ENCODE data around the gene PALM3.
A peak's percentile ranks its signal among the peaks of the same experiment; 100 is the strongest.
"Not testable (repeated sequence)": the region's sequence is repeated elsewhere in the genome, so short reads cannot be mapped to it uniquely, and the experiment has no call there.

Gene PALM3

DNA sequence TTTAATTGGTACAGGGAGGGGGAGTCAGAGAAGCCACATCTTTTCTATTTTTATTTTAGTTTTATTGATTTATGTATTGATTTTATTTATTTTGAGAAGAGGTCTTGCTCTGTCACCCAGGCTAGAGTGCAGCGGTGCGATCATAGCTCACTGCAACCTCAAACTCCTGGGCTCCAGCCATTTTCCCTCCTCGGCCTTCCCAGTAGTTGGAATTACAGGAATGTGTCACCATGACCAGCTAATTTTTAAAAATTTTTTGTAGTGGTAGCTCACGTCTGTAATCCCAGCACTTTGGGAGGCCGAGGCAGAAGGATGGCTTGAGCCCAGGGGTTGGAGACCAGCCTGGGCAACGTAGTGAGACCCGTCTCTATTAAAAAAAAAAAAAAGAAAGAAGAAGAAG, 26.2 kb downstream of the PALM3 start:
- no peak for FAIRE-seq
- DNase-seq (ENCODE audit: extremely low spot score, insufficient read length, low read depth) = no peak

GRCh38 chr19:14035159-14035558, 26.7 kb downstream of the PALM3 start:
- FAIRE-seq; DNase-seq (ENCODE audit: extremely low spot score, insufficient read length, low read depth): not testable (repeated sequence)

DNA sequence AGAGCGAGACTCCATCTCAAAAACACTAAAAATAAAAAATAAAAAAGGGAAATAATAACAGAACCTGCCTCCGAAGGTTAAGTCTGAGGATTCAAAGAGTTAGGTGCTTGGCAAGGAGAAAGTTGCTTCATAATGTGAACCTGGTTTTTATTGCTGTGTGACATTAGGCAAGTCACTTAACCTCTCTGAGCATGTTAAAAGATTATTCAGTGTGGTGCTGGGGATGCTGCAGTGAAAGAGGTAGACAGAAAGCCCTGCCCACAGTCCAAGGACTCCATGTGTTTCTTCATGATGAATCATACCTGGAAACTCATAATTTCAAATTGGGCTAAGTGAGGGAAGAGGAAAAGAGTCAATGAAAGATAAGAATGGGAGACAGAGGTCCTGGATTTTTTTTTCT, 27.9 kb downstream of the PALM3 start:
- DNase-seq (ENCODE audit: extremely low spot score, insufficient read length, low read depth) (no peak), FAIRE-seq (no peak)

GRCh38 chr19:14031719-14032480, 30.0 kb downstream of the PALM3 start, which contains the start of gene IL27RA:
TSS of gene IL27RA (plus strand) at chr19:14031762. CDS start at chr19:14031873, 111 bp downstream.
- DNase-seq (ENCODE audit: extremely low spot score, insufficient read length, low read depth) (peak; percentile 70), FAIRE-seq (peak; percentile 77)

- FAIRE-seq (no peak), DNase-seq (ENCODE audit: extremely low spot score, insufficient read length, low read depth) (peak; percentile 47)
These were observed 30.7 kb downstream of the PALM3 start for GRCh38 chr19:14030997-14031718.

DNA sequence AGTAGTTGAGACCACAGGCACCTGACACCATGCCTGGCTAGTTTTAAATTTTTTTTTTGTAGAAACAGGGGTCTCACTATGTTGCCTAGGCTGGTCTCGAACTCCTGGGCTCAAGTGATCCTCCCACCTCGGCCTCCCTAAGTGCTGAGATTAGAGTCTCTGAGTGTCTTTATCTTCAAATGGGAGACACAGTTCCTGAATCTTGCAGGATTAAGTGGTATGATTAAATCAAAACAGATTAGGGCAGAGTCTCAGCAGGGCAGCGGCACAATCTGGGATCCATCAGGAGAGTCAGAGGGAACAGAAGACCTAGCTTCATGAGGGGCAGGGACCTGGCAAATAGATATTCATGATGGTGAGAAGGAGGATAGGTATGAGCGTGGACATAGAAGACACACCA, 33.0 kb downstream of the PALM3 start:
- FAIRE-seq (no peak), DNase-seq (ENCODE audit: extremely low spot score, insufficient read length, low read depth) (no peak)

- no peak for FAIRE-seq
- no peak for DNase-seq (ENCODE audit: extremely low spot score, insufficient read length, low read depth)
These were observed 33.9 kb downstream of the PALM3 start, which contains the start of gene RLN3 for GRCh38 chr19:14027856-14028450. TSS of gene RLN3 (plus strand) at chr19:14028148. CDS start at chr19:14028205, 57 bp downstream.

DNA sequence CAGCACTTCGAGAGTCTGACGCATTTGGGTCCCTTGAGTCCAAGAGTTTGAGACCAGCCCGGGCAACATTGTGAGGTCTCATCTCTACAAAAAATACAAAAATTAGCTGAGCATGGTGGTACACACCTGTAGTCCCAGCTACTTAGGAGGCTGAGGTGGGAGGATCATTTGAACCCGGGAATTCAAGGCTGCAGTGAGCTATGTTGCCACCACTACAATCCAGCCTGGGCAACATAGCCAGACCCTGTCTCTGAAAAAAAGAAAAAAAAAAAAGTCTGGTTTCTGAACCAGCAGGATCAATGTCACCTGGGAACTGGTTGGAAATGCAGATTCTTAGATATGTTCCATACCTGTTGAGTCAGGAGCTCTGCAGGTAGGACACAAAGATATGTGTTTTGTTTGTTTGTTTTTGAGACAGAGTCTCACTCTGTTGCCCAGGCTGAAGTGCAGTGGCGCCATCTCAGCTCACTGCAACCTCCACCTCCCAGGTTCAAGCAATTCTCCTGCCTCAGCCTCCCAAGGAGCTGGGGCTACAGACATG, 35.2 kb downstream of the PALM3 start:
- FAIRE-seq; DNase-seq (ENCODE audit: extremely low spot score, insufficient read length, low read depth): not testable (repeated sequence)

DNA sequence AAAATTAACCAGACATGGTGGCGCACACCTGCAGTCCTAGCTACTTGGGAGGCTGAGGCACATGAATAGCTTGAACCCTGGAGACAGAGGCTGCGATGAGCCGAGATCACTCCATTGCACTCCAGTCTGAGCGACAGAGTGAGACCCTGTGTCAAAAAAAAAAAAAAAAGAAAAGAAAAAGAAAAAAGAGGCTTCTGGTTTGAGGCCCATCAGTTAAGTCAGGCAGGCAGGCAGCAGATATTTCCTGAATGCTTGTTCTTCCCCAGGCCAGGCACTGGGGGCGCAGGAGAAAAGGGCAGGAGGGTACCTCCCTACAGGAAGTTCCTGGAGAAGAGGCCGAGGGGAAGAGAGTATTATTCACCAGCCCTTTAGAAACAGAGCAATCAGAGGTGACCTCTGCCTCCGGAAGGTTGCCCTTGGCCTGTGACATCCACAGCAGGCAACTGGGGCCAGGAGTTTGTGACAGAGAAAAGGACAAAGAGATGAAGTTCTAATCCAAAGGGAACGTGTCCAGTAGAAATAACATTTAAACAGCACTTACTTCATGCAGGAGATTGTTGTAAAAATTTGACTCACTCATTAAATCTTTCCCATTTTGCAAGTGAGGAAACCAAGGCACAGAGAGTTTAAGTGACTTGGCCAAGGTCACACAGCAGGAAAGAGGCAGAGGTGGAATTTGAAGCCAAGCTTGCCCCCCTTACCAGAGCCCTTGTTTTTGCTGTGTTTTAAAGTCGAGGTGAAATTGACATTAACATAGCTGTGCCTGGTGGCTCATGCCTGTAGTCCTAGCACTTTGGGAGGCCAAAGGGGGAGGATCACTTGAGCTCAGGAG, 38.3 kb downstream of the PALM3 start:
- DNase-seq (ENCODE audit: extremely low spot score, insufficient read length, low read depth) (no peak), FAIRE-seq (peak; percentile 35)

- no peak for FAIRE-seq
These were observed 39.4 kb downstream of the PALM3 start for GRCh38 chr19:14022469-14022868.

GRCh38 chr19:14021474-14021873, 40.4 kb downstream of the PALM3 start:
- no peak for DNase-seq (ENCODE audit: extremely low spot score, insufficient read length, low read depth)
- no peak for FAIRE-seq

More at GRCh38 chr19:14022469-14022868, 39.4 kb downstream of the PALM3 start:
- DNase-seq (ENCODE audit: extremely low spot score, insufficient read length, low read depth) = no peak

DNA sequence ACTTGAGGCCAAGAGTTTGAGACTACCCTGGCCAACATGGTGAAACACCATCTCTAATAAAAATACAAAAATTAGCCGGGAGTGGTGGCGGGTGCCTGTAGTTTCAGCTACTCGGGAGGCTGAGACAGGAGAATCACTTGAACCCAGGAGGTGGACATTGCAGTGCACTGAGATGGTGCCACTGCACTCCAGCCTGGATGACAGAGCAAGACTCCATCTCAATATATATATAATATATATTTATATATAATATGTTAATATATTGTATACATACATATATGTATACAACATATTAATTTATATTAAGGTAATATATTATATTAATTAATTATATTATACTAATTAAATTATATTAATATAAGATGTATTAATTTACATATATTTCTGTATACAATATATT, 42.1 kb downstream of the PALM3 start:
- not testable (repeated sequence) for FAIRE-seq; DNase-seq (ENCODE audit: extremely low spot score, insufficient read length, low read depth)

- FAIRE-seq = peak; percentile 18
- DNase-seq (ENCODE audit: extremely low spot score, insufficient read length, low read depth) = no peak
These were observed 42.8 kb downstream of the PALM3 start for GRCh38 chr19:14019100-14019499.

GRCh38 chr19:14015524-14016035, 46.3 kb downstream of the PALM3 start:
- peak; percentile 55 for DNase-seq (ENCODE audit: extremely low spot score, insufficient read length, low read depth)
- peak; percentile 97 for FAIRE-seq

- no peak for DNase-seq (ENCODE audit: extremely low spot score, insufficient read length, low read depth)
- FAIRE-seq = no peak
These were observed 49.4 kb downstream of the PALM3 start for GRCh38 chr19:14012378-14012915.

- DNase-seq (ENCODE audit: extremely low spot score, insufficient read length, low read depth) (no peak), FAIRE-seq (no peak)
These were observed 54.9 kb downstream of the PALM3 start for GRCh38 chr19:14006766-14007562.

GRCh38 chr19:14006085-14006765, 55.7 kb downstream of the PALM3 start, which contains the start of gene RFX1:
TSS of gene RFX1 (minus strand) at chr19:14006320. CDS start at chr19:13993843, 12,477 bp downstream.
- DNase-seq (ENCODE audit: extremely low spot score, insufficient read length, low read depth) (peak; percentile 65), FAIRE-seq (peak; percentile 96)

Data from GM18507 (cell line).